ENCODE data around the gene PLA2G6. TPM values are rescaled to one million over a fixed set of nuclear protein-coding genes. Genes with fewer than 3 reads are reported as not detected.
A peak's percentile ranks its signal among the peaks of the same experiment; 100 is the strongest.

The PLA2G6 gene
- total RNA-seq, 1 donor from 2014 or later = 35.8 TPM

DNA sequence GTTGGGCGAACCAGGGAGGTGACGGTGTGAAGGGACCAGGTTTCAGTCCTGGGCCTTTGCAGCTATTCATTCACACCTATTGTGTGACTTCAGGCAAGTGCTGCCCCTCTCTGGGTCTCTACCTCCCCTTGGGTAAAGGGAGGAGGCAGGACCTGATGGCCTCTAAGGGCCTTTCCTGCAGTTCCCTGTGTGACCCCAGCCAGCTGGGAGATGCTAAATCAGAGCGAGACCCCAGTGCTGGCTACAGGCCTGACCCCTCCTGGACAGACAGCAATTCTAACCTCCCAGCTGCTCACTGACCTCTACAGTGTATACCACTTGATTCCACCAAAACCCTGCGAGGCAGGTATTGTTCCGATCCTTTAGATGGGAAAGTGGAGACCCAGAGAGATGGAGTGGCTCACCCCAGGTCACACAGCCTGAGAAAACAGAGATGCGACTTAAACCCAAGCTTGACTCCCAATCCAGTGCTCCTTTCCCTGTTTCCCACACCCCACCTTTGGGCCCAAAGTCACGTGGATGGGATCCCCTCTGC, 26.3 kb upstream of the PLA2G6 start:
- no peaks in the 10 kb centered on the region for H3K36me3 ChIP-seq
- no peaks in the 10 kb centered on the region for H3K27me3 ChIP-seq
- H3K27ac ChIP-seq = no peak overlapping the region
- H3K4me3 ChIP-seq = no peak overlapping the region
- H3K4me1 ChIP-seq = peaks cover 47% of the 10 kb centered on the region
- TF ChIP-seq, protein P1, sequence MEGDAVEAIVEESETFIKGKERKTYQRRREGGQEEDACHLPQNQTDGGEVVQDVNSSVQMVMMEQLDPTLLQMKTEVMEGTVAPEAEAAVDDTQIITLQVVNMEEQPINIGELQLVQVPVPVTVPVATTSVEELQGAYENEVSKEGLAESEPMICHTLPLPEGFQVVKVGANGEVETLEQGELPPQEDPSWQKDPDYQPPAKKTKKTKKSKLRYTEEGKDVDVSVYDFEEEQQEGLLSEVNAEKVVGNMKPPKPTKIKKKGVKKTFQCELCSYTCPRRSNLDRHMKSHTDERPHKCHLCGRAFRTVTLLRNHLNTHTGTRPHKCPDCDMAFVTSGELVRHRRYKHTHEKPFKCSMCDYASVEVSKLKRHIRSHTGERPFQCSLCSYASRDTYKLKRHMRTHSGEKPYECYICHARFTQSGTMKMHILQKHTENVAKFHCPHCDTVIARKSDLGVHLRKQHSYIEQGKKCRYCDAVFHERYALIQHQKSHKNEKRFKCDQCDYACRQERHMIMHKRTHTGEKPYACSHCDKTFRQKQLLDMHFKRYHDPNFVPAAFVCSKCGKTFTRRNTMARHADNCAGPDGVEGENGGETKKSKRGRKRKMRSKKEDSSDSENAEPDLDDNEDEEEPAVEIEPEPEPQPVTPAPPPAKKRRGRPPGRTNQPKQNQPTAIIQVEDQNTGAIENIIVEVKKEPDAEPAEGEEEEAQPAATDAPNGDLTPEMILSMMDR (IDR thresholded peaks at IDR 0.05) = no peak
- no peak for TF ChIP-seq POLR2AphosphoS5 (IDR thresholded peaks at IDR 0.05; ENCODE audit: insufficient read depth in 1 of 2, low read depth in 1 of 2)
- TF ChIP-seq POLR2A (IDR thresholded peaks at IDR 0.05) = no peak
- intact Hi-C loops (cut with DNase I) = no loop called here
- H3K9me3 ChIP-seq = no peaks in the 10 kb centered on the region
- peak in 1 of 2 donors; percentile 79 for DNase-seq (ENCODE audit: extremely low spot score in 2 of 2)

GRCh38 chr22:38205261-38206128, 23.9 kb upstream of the PLA2G6 start:
- no peaks in the 10 kb centered on the region for H3K9me3 ChIP-seq
- peaks cover 50% of the 10 kb centered on the region for H3K4me1 ChIP-seq
- H3K4me3 ChIP-seq = peak overlapping the region; percentile 9 to 36
- intact Hi-C loops (cut with DNase I) = no loop called here
- H3K27me3 ChIP-seq = no peaks in the 10 kb centered on the region
- DNase-seq (ENCODE audit: extremely low spot score in 2 of 2) = peak in 1 of 2 donors; percentile 91
- no peaks in the 10 kb centered on the region for H3K36me3 ChIP-seq
- peak overlapping the region; percentile 100 for H3K27ac ChIP-seq
- TF ChIP-seq POLR2AphosphoS5 (IDR thresholded peaks at IDR 0.05; ENCODE audit: insufficient read depth in 1 of 2, low read depth in 1 of 2) = peak; percentile 76 to 79
- TF ChIP-seq, protein P1 (IDR thresholded peaks at IDR 0.05) = no peak

DNA sequence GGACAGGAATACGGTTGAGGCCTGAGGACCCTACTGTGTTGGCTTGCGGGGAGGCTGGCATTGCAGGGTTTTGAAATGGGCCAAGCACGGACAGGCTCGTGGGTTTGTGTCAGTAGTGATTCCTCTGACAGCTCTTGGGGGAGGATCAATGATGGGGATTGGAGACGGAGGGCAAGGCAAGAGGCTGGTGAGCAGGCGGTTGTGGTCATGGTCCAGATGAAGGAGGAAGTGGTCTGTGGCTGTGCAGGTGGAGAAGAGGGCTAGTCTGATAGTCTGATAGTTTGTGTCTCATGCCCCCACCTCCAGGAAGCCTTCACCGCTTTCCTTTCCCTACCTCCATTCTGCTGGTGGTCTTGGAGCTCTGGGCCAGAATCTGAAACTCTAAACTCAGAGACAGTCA, 23.2 kb upstream of the PLA2G6 start:
- Histone ChIP-seq H3K9me3 (no peaks in the 10 kb centered on the region), H3K4me3 (peak overlapping the region; percentile 9 to 36), H3K27me3 (no peaks in the 10 kb centered on the region), H3K4me1 (peaks cover 50% of the 10 kb centered on the region), H3K27ac (peak overlapping the region; percentile 100), H3K36me3 (no peaks in the 10 kb centered on the region)
- intact Hi-C loops (cut with DNase I) = no loop called here
- TF ChIP-seq, protein P1 (IDR thresholded peaks at IDR 0.05) = no peak
- TF ChIP-seq POLR2A (IDR thresholded peaks at IDR 0.05) (no peak), POLR2AphosphoS5 (IDR thresholded peaks at IDR 0.05; ENCODE audit: insufficient read depth in 1 of 2, low read depth in 1 of 2) (no peak)
- DNase-seq (ENCODE audit: extremely low spot score in 2 of 2) = no peak

GRCh38 chr22:38203855-38204514, 22.4 kb upstream of the PLA2G6 start:
- no peaks in the 10 kb centered on the region for H3K36me3 ChIP-seq
- peak overlapping the region; percentile 100 for H3K27ac ChIP-seq
- no peaks in the 10 kb centered on the region for H3K27me3 ChIP-seq
- TF ChIP-seq POLR2AphosphoS5 (IDR thresholded peaks at IDR 0.05; ENCODE audit: insufficient read depth in 1 of 2, low read depth in 1 of 2) (no peak), POLR2A (IDR thresholded peaks at IDR 0.05) (no peak)
- TF ChIP-seq, protein P1 (IDR thresholded peaks at IDR 0.05) = no peak
- intact Hi-C loops (cut with DNase I) = loop anchor here (2.0 kb wide), 2 partner anchors 53 to 113 kb away; partner anchors contain the start of gene CSNK1E
- H3K4me3 ChIP-seq = peak overlapping the region; percentile 85 to 90
- peaks cover 50% of the 10 kb centered on the region for H3K4me1 ChIP-seq
- no peaks in the 10 kb centered on the region for H3K9me3 ChIP-seq
- DNase-seq (ENCODE audit: extremely low spot score in 2 of 2) = no peak
